Astrocyte (in vitro differentiated cells and primary cell): ENCODE data around the gene HOXA5.

Source experiments
- EZH2 ChIP-seq: IDR thresholded peaks from 2 replicates; pipeline ENCODE4 v1.6.1; 2012; ENCODE audit warnings: mild to moderate bottlenecking, low read length, inconsistent platforms; ENCODE audit not compliant: insufficient read depth
- TF ChIP-seq, protein P1 (sequence below): IDR thresholded peaks from 2 replicates; pipeline ENCODE4 v1.5.1; 2011; ENCODE audit warnings: low read depth, mild to moderate bottlenecking, inconsistent platforms, low read length, moderate library complexity; ENCODE audit not compliant: insufficient read depth

DNA sequence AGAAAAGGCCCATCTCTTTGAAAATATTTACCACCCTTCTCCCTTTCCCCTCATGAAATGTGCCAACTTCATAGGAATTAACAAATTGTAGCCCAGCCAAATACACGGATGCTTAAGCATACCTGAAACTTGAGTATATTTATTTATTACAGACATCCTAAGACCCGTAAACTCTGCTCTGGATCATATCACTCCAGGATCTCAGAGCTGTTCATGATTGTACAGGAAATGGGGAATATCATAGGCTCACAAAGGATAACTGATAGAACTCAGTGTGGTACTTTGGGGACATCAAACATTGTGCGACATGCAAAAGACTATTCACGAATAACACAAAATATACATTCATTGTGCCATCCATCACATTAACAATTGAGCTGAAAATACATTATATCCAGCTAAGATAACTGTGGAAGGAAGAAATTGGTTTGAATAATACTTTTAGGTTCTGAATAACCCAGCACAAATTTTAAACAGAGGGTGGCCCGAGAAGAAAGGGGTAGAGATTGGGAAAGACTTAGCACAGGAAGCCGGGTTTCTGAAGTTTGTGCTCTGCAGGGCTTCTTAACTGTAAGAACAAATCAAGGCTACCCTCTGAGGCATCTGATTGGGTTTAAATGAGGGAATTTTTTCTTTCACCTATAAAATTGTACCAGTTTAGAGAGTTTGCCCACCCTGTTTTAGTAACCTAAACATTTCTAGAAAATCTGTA, 50.1 kb downstream of the HOXA5 start:
- TF ChIP-seq, protein P1, sequence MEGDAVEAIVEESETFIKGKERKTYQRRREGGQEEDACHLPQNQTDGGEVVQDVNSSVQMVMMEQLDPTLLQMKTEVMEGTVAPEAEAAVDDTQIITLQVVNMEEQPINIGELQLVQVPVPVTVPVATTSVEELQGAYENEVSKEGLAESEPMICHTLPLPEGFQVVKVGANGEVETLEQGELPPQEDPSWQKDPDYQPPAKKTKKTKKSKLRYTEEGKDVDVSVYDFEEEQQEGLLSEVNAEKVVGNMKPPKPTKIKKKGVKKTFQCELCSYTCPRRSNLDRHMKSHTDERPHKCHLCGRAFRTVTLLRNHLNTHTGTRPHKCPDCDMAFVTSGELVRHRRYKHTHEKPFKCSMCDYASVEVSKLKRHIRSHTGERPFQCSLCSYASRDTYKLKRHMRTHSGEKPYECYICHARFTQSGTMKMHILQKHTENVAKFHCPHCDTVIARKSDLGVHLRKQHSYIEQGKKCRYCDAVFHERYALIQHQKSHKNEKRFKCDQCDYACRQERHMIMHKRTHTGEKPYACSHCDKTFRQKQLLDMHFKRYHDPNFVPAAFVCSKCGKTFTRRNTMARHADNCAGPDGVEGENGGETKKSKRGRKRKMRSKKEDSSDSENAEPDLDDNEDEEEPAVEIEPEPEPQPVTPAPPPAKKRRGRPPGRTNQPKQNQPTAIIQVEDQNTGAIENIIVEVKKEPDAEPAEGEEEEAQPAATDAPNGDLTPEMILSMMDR = no peak
- no peak for TF ChIP-seq EZH2
